Measurements from ENCODE around the gene NFATC1.

DNA sequence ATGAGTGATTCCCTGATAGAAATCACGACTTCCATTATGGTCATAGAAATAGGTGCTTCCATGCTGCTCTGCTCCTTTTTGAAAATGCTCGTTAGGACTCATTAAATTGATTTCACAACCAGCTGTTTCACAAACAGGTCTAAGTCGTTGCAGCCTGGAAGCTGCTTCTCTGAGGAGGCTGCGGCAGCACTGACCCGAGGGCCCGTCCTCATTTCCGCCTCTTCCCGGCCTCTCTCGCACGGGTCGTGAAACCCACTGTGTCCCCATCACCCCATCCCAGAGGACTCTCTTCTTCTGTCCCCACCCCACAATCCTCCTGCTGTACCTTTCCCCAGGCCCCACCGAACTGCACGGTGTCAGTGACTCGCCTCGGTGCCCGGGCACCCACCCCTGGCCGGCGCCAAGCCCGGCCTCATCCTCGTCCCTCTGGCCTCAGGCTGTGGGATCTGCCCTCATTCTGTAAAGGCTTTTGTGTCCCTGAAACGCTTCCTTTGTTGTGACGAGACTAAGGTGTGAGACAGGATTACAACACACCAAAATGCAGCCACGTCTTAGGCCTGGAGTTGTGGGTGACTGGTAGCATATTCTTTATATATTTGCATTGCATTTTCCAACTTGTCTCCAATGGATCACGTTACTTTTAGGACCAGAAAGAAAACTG lies 171.2 kb downstream of the NFATC1 start:
- no peak for TF ChIP-seq EZH2 (IDR thresholded peaks at IDR 0.05; ENCODE audit: insufficient read depth, poor library complexity, severe bottlenecking)
- TF ChIP-seq EZH2phosphoT487 (IDR thresholded peaks at IDR 0.05; ENCODE audit: insufficient read depth, low read depth) = no peak
